ENCODE measurements around the gene KANSL1L. TPM values are rescaled to one million over a fixed set of nuclear protein-coding genes. Genes with fewer than 3 reads are reported as not detected.

The KANSL1L gene
- total RNA-seq, 4 donors from 2014 or later: 20.6 to 36.0 (median 27.7) TPM

GRCh38 chr2:209984291-209984690 is 186.9 kb downstream of the KANSL1L start:
- intact Hi-C loops (cut with DNase I; ENCODE audit: low total_unique reads): no loop called here
- WGBS, 2 donors: 90 to 94% methylated on average over 2 of the region's 2 CpGs
- no peak for DNase-seq (ENCODE audit: low spot score in 2 of 2)
- H3K4me3 ChIP-seq (ENCODE audit: low read depth, poor library complexity, severe bottlenecking): no peak overlapping the region
- TF ChIP-seq CTCF (IDR thresholded peaks at IDR 0.05): no peak
- TF ChIP-seq POLR2A (IDR thresholded peaks at IDR 0.05): no peak

- WGBS, 2 donors: 87 to 92% methylated on average over 2 of the region's 2 CpGs
- DNase-seq (ENCODE audit: low spot score in 2 of 2): no peak
- intact Hi-C loops (cut with DNase I; ENCODE audit: low total_unique reads): loop anchor here (5.0 kb wide), 1 partner anchor 220 kb away; no protein-coding TSS in a partner anchor
- TF ChIP-seq POLR2A (IDR thresholded peaks at IDR 0.05): no peak
- TF ChIP-seq CTCF (IDR thresholded peaks at IDR 0.05): no peak
- no peak overlapping the region for H3K4me3 ChIP-seq (ENCODE audit: low read depth, poor library complexity, severe bottlenecking)
These were observed 193.6 kb downstream of the KANSL1L start for GRCh38 chr2:209977386-209978239.

- intact Hi-C loops (cut with DNase I; ENCODE audit: low total_unique reads): loop anchor here (5.0 kb wide), 1 partner anchor 220 kb away; no protein-coding TSS in a partner anchor
- DNase-seq (ENCODE audit: low spot score in 2 of 2): no peak
- no peak overlapping the region for H3K4me3 ChIP-seq (ENCODE audit: low read depth, poor library complexity, severe bottlenecking)
- no peak for TF ChIP-seq CTCF (IDR thresholded peaks at IDR 0.05)
- TF ChIP-seq POLR2A (IDR thresholded peaks at IDR 0.05): no peak
- WGBS, 2 donors: 80 to 84% methylated on average over 9 of the region's 9 CpGs
These were observed 194.4 kb downstream of the KANSL1L start for GRCh38 chr2:209976698-209977385.

- DNase-seq (ENCODE audit: low spot score in 2 of 2): no peak
- TF ChIP-seq POLR2A (IDR thresholded peaks at IDR 0.05) (no peak), CTCF (IDR thresholded peaks at IDR 0.05) (no peak)
- WGBS, 2 donors: 33 to 55% methylated on average over 1 of the region's 1 CpG
- H3K4me3 ChIP-seq (ENCODE audit: low read depth, poor library complexity, severe bottlenecking): no peak overlapping the region
- intact Hi-C loops (cut with DNase I; ENCODE audit: low total_unique reads): no loop called here
These were observed 196.6 kb downstream of the KANSL1L start for GRCh38 chr2:209974576-209974975.

- intact Hi-C loops (cut with DNase I; ENCODE audit: low total_unique reads): no loop called here
- no peak overlapping the region for H3K4me3 ChIP-seq (ENCODE audit: low read depth, poor library complexity, severe bottlenecking)
- DNase-seq (ENCODE audit: low spot score in 2 of 2): no peak
- TF ChIP-seq POLR2A (IDR thresholded peaks at IDR 0.05): no peak
- TF ChIP-seq CTCF (IDR thresholded peaks at IDR 0.05): no peak
- WGBS, 2 donors: 4 to 19% methylated on average over 1 of the region's 1 CpG
These were observed 197.9 kb downstream of the KANSL1L start for GRCh38 chr2:209973328-209973727.

Other genes starting within 250 kb of the KANSL1L start
- 10 to 100 TPM; 40.0 to 91.9 (median 59.6) TPM for gene RPE, start 168.8 kb downstream of the KANSL1L start, total RNA-seq
- gene ACADL, start 54.0 kb upstream of the KANSL1L start, total RNA-seq: 1 to 10 TPM; 2.5 to 6.5 (median 3.5) TPM
- gene MYL1, start 143.8 kb upstream of the KANSL1L start, total RNA-seq: under 1 TPM in 1 of 4 donors, not detected in 3; 0.49 TPM